ENCODE results near the gene HRH2. TPM values are rescaled to one million over a fixed set of nuclear protein-coding genes. Genes with fewer than 3 reads are reported as not detected.

The HRH2 gene
- total and polyA plus RNA-seq, 9 of the 15 experiments (the other 6 are each of a cell fraction or from before 2014, with no cell fraction given), result 0.04 TPM; not detected in 8

GRCh38 chr5:175659546-175660253, 1.8 kb downstream of the HRH2 start (continued):
- no peak for TF ChIP-seq CREBBP (IDR thresholded peaks at IDR 0.05; ENCODE audit: low read depth, low read length)
- TF ChIP-seq, protein P1, sequence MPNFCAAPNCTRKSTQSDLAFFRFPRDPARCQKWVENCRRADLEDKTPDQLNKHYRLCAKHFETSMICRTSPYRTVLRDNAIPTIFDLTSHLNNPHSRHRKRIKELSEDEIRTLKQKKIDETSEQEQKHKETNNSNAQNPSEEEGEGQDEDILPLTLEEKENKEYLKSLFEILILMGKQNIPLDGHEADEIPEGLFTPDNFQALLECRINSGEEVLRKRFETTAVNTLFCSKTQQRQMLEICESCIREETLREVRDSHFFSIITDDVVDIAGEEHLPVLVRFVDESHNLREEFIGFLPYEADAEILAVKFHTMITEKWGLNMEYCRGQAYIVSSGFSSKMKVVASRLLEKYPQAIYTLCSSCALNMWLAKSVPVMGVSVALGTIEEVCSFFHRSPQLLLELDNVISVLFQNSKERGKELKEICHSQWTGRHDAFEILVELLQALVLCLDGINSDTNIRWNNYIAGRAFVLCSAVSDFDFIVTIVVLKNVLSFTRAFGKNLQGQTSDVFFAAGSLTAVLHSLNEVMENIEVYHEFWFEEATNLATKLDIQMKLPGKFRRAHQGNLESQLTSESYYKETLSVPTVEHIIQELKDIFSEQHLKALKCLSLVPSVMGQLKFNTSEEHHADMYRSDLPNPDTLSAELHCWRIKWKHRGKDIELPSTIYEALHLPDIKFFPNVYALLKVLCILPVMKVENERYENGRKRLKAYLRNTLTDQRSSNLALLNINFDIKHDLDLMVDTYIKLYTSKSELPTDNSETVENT (CRISPR knock-in tag; IDR thresholded peaks at IDR 0.05), result no peak

- FAIRE-seq, result no peak
- no peak for TF ChIP-seq CBFB (CRISPR knock-in tag; IDR thresholded peaks at IDR 0.05)
- TF ChIP-seq, protein P2, sequence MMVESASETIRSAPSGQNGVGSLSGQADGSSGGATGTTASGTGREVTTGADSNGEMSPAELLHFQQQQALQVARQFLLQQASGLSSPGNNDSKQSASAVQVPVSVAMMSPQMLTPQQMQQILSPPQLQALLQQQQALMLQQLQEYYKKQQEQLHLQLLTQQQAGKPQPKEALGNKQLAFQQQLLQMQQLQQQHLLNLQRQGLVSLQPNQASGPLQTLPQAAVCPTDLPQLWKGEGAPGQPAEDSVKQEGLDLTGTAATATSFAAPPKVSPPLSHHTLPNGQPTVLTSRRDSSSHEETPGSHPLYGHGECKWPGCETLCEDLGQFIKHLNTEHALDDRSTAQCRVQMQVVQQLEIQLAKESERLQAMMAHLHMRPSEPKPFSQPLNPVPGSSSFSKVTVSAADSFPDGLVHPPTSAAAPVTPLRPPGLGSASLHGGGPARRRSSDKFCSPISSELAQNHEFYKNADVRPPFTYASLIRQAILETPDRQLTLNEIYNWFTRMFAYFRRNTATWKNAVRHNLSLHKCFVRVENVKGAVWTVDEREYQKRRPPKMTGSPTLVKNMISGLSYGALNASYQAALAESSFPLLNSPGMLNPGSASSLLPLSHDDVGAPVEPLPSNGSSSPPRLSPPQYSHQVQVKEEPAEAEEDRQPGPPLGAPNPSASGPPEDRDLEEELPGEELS (CRISPR knock-in tag; IDR thresholded peaks at IDR 0.05; ENCODE audit: borderline replicate concordance), result no peak
- TF ChIP-seq PRPF4 (IDR thresholded peaks at IDR 0.05; ENCODE audit: insufficient read depth, low read depth, low read length, poor library complexity, severe bottlenecking), result no peak
- TF ChIP-seq GABPA (tag; conservative IDR thresholded peaks at IDR 0.05; ENCODE audit: low read depth), result no peak
- no peak for TF ChIP-seq SREBF1 (IDR thresholded peaks at IDR 0.05; ENCODE audit: borderline replicate concordance, low read depth, low read length)
- TF ChIP-seq ZNF282 (CRISPR knock-in tag; IDR thresholded peaks at IDR 0.05), result no peak
- no peak for TF ChIP-seq KDM2B (CRISPR knock-in tag; IDR thresholded peaks at IDR 0.05)
- TF ChIP-seq SAFB (IDR thresholded peaks at IDR 0.05; ENCODE audit: borderline replicate concordance, low read depth, low read length), result no peak
- TF ChIP-seq ZNF584 (CRISPR knock-in tag; IDR thresholded peaks at IDR 0.05; ENCODE audit: low read depth), result no peak
- no peak for TF ChIP-seq GABPB1 (CRISPR knock-in tag; IDR thresholded peaks at IDR 0.05)
- TF ChIP-seq KLF1 (tag; IDR thresholded peaks at IDR 0.05), result no peak
- WGBS (ENCODE audit: insufficient coverage, low coverage, missing lambda C conversion rate), result 2% methylated on average over 16 of the region's 16 CpGs
- DNase-seq (ENCODE audit: extremely low read depth in 1 of 4, low spot score in 3 of 4), result no peak
- Histone ChIP-seq H3K79me2 (ENCODE audit: control insufficient read depth, insufficient read depth, low read length) (no peaks in the 10 kb centered on the region), H3K4me3 (no peak overlapping the region), H3K27me3 (ENCODE audit: control insufficient read depth in 2 of 2, insufficient read depth in 2 of 2, low read length in 2 of 2) (peaks cover 2 to 51% of the 10 kb centered on the region in 2 experiments; a peak in 4 of 5 replicates), H3K36me3 (ENCODE audit: control insufficient read depth, insufficient read depth, low read length) (no peaks in the 10 kb centered on the region), H3K9me3 (replicated peaks; ENCODE audit: control insufficient read depth, insufficient read depth, low read depth, low read length) (no peaks in the 10 kb centered on the region), H3K9me1 (ENCODE audit: control insufficient read depth, insufficient read depth, low read length) (no peaks in the 10 kb centered on the region), H3K27ac (ENCODE audit: extremely low read depth, low read depth, low read length) (no peak overlapping the region), H4K20me1 (replicated peaks; ENCODE audit: control insufficient read depth, insufficient read depth, low read length) (no peaks in the 10 kb centered on the region), H3K4me1 (replicated peaks in 1 of 2; ENCODE audit: control insufficient read depth in 2 of 2, insufficient read depth in 2 of 2, low read length in 2 of 2) (no peaks in the 10 kb centered on the region; a peak in 1 of 5 replicates), H3K9ac (ENCODE audit: insufficient read depth in 1 of 2, low read depth in 2 of 2, low read length in 2 of 2) (no peak overlapping the region), H2AFZ (ENCODE audit: low read depth, low read length) (no peak overlapping the region), H3K4me2 (ENCODE audit: insufficient read depth, low read length) (no peak overlapping the region)
- ChIA-PET POLR2A (interaction anchor here (0.6 to 1.0 kb wide), 2 partner anchors 21 to 55 kb away, joined by 3 read pairs; no protein-coding TSS in a partner anchor), CTCF (ENCODE audit: low intra/inter-chr PET ratio) (no interaction called here)
- intact Hi-C loops (cut with micrococcal nuclease), result no loop called here
- in situ Hi-C loops (cut with MboI), result no loop called here
- no peak for ATAC-seq
- no TSS peak for BruUV-seq (replicated peaks)
These were observed 5.6 kb downstream of the HRH2 start for GRCh38 chr5:175663186-175664184.
